HEK293 (cell line): ENCODE results near the gene CAMK1G.

Experiments used
- CTCF ChIP-seq: fragments of 450-650 bp; formaldehyde crosslinking; IDR thresholded peaks from 2 replicates; pipeline ENCODE4 v1.5.1; 2016; ENCODE audit warnings: missing biosample characterization, missing genetic modification characterization
- PRDM4 ChIP-seq: fragments of 450-650 bp; formaldehyde crosslinking; IDR thresholded peaks from 2 replicates; pipeline ENCODE4 v1.5.1; 2017; ENCODE audit warnings: missing biosample characterization, missing genetic modification characterization

- TF ChIP-seq PRDM4 (tag by site-specific recombination) (no peak), CTCF (tag by site-specific recombination) (no peak)
These were observed 27.1 kb downstream of the CAMK1G start for GRCh38 chr1:209610631-209610905.
